Measurements from ENCODE around the gene DCLK2. TPM values are rescaled to one million over a fixed set of nuclear protein-coding genes. Genes with fewer than 3 reads are reported as not detected.

The DCLK2 gene
- polyA plus RNA-seq, 4 donors: 0.67 to 1.9 (median 1.1) TPM

GRCh38 chr4:150140774-150141400 lies 62.6 kb downstream of the DCLK2 start:
- Histone ChIP-seq H3K9me3 (ENCODE audit: control insufficient read depth in 2 of 2, insufficient read depth in 1 of 2, low read depth in 1 of 2, low read length in 1 of 2) (no peaks in the 10 kb centered on the region), H3K36me3 (ENCODE audit: control insufficient read depth in 3 of 3, insufficient read depth in 2 of 3, low read depth in 1 of 3, low read length in 3 of 3) (no peaks in the 10 kb centered on the region), H3K27ac (ENCODE audit: low read depth in 1 of 3, low read length in 2 of 3) (no peak overlapping the region), H3K27me3 (ENCODE audit: control insufficient read depth in 3 of 3, insufficient read depth in 3 of 3, low read length in 3 of 3) (no peaks in the 10 kb centered on the region), H3K4me3 (ENCODE audit: low read depth in 1 of 3, low read length in 3 of 3) (no peak overlapping the region), H3K4me1 (ENCODE audit: control insufficient read depth in 3 of 3, insufficient read depth in 2 of 3, low read depth in 1 of 3, low read length in 2 of 3) (no peaks in the 10 kb centered on the region)
- 65 to 85% (median 75%) methylated on average over 5 of the region's 5 CpGs for WGBS, 3 donors
- FAIRE-seq (no peak), DNase-seq (no peak)

GRCh38 chr4:150141756-150142155 lies 63.5 kb downstream of the DCLK2 start:
- H3K4me1 ChIP-seq (ENCODE audit: control insufficient read depth in 3 of 3, insufficient read depth in 2 of 3, low read depth in 1 of 3, low read length in 2 of 3): no peaks in the 10 kb centered on the region
- no peak overlapping the region for H3K4me3 ChIP-seq (ENCODE audit: low read depth in 1 of 3, low read length in 3 of 3)
- FAIRE-seq (no peak), DNase-seq (no peak)
- no peaks in the 10 kb centered on the region for H3K27me3 ChIP-seq (ENCODE audit: control insufficient read depth in 3 of 3, insufficient read depth in 3 of 3, low read length in 3 of 3)
- H3K9me3 ChIP-seq (ENCODE audit: control insufficient read depth in 2 of 2, insufficient read depth in 1 of 2, low read depth in 1 of 2, low read length in 1 of 2): no peaks in the 10 kb centered on the region
- H3K27ac ChIP-seq (ENCODE audit: low read depth in 1 of 3, low read length in 2 of 3): no peak overlapping the region
- no peaks in the 10 kb centered on the region for H3K36me3 ChIP-seq (ENCODE audit: control insufficient read depth in 3 of 3, insufficient read depth in 2 of 3, low read depth in 1 of 3, low read length in 3 of 3)
- WGBS, 3 donors: 54 to 69% (median 69%) methylated on average over 2 of the region's 2 CpGs

- Histone ChIP-seq H3K9me3 (ENCODE audit: control insufficient read depth in 2 of 2, insufficient read depth in 1 of 2, low read depth in 1 of 2, low read length in 1 of 2) (no peaks in the 10 kb centered on the region), H3K4me1 (ENCODE audit: control insufficient read depth in 3 of 3, insufficient read depth in 2 of 3, low read depth in 1 of 3, low read length in 2 of 3) (no peaks in the 10 kb centered on the region), H3K4me3 (ENCODE audit: low read depth in 1 of 3, low read length in 3 of 3) (no peak overlapping the region), H3K27me3 (ENCODE audit: control insufficient read depth in 3 of 3, insufficient read depth in 3 of 3, low read length in 3 of 3) (no peaks in the 10 kb centered on the region), H3K36me3 (ENCODE audit: control insufficient read depth in 3 of 3, insufficient read depth in 2 of 3, low read depth in 1 of 3, low read length in 3 of 3) (no peaks in the 10 kb centered on the region), H3K27ac (ENCODE audit: low read depth in 1 of 3, low read length in 2 of 3) (no peak overlapping the region)
- 93 to 96% (median 93%) methylated on average over 1 of the region's 1 CpG for WGBS, 3 donors
- DNase-seq: no peak
- no peak for FAIRE-seq
Measured at GRCh38 chr4:150142831-150143230, 64.6 kb downstream of the DCLK2 start.

- no peak for DNase-seq
- Histone ChIP-seq H3K27ac (ENCODE audit: low read depth in 1 of 3, low read length in 2 of 3) (no peak overlapping the region), H3K27me3 (ENCODE audit: control insufficient read depth in 3 of 3, insufficient read depth in 3 of 3, low read length in 3 of 3) (no peaks in the 10 kb centered on the region), H3K9me3 (ENCODE audit: control insufficient read depth in 2 of 2, insufficient read depth in 1 of 2, low read depth in 1 of 2, low read length in 1 of 2) (no peaks in the 10 kb centered on the region), H3K36me3 (ENCODE audit: control insufficient read depth in 3 of 3, insufficient read depth in 2 of 3, low read depth in 1 of 3, low read length in 3 of 3) (no peaks in the 10 kb centered on the region), H3K4me1 (ENCODE audit: control insufficient read depth in 3 of 3, insufficient read depth in 2 of 3, low read depth in 1 of 3, low read length in 2 of 3) (no peaks in the 10 kb centered on the region), H3K4me3 (ENCODE audit: low read depth in 1 of 3, low read length in 3 of 3) (no peak overlapping the region)
- WGBS, 3 donors: 63 to 78% (median 74%) methylated on average over 1 of the region's 1 CpG
- no peak for FAIRE-seq
Measured at GRCh38 chr4:150145090-150145945, 67.1 kb downstream of the DCLK2 start.

GRCh38 chr4:150145946-150146340 lies 67.7 kb downstream of the DCLK2 start:
- no peak overlapping the region for H3K4me3 ChIP-seq (ENCODE audit: low read depth in 1 of 3, low read length in 3 of 3)
- 76 to 83% (median 79%) methylated on average over 1 of the region's 1 CpG for WGBS, 3 donors
- H3K27ac ChIP-seq (ENCODE audit: low read depth in 1 of 3, low read length in 2 of 3): no peak overlapping the region
- H3K4me1 ChIP-seq (ENCODE audit: control insufficient read depth in 3 of 3, insufficient read depth in 2 of 3, low read depth in 1 of 3, low read length in 2 of 3): no peaks in the 10 kb centered on the region
- H3K27me3 ChIP-seq (ENCODE audit: control insufficient read depth in 3 of 3, insufficient read depth in 3 of 3, low read length in 3 of 3): no peaks in the 10 kb centered on the region
- no peak for DNase-seq
- FAIRE-seq: no peak
- H3K36me3 ChIP-seq (ENCODE audit: control insufficient read depth in 3 of 3, insufficient read depth in 2 of 3, low read depth in 1 of 3, low read length in 3 of 3): no peaks in the 10 kb centered on the region
- no peaks in the 10 kb centered on the region for H3K9me3 ChIP-seq (ENCODE audit: control insufficient read depth in 2 of 2, insufficient read depth in 1 of 2, low read depth in 1 of 2, low read length in 1 of 2)

- no peaks in the 10 kb centered on the region for H3K9me3 ChIP-seq (ENCODE audit: control insufficient read depth in 2 of 2, insufficient read depth in 1 of 2, low read depth in 1 of 2, low read length in 1 of 2)
- no peak for FAIRE-seq
- 60 to 90% (median 80%) methylated on average over 1 of the region's 1 CpG for WGBS, 3 donors
- no peaks in the 10 kb centered on the region for H3K4me1 ChIP-seq (ENCODE audit: control insufficient read depth in 3 of 3, insufficient read depth in 2 of 3, low read depth in 1 of 3, low read length in 2 of 3)
- H3K27me3 ChIP-seq (ENCODE audit: control insufficient read depth in 3 of 3, insufficient read depth in 3 of 3, low read length in 3 of 3): no peaks in the 10 kb centered on the region
- no peak for DNase-seq
- no peak overlapping the region for H3K4me3 ChIP-seq (ENCODE audit: low read depth in 1 of 3, low read length in 3 of 3)
- H3K27ac ChIP-seq (ENCODE audit: low read depth in 1 of 3, low read length in 2 of 3): no peak overlapping the region
- no peaks in the 10 kb centered on the region for H3K36me3 ChIP-seq (ENCODE audit: control insufficient read depth in 3 of 3, insufficient read depth in 2 of 3, low read depth in 1 of 3, low read length in 3 of 3)
Measured at GRCh38 chr4:150149381-150149780, 71.1 kb downstream of the DCLK2 start.

- no peak overlapping the region for H3K4me3 ChIP-seq (ENCODE audit: low read depth in 1 of 3, low read length in 3 of 3)
- H3K36me3 ChIP-seq (ENCODE audit: control insufficient read depth in 3 of 3, insufficient read depth in 2 of 3, low read depth in 1 of 3, low read length in 3 of 3): no peaks in the 10 kb centered on the region
- no peaks in the 10 kb centered on the region for H3K4me1 ChIP-seq (ENCODE audit: control insufficient read depth in 3 of 3, insufficient read depth in 2 of 3, low read depth in 1 of 3, low read length in 2 of 3)
- DNase-seq (no peak), FAIRE-seq (no peak)
- H3K27me3 ChIP-seq (ENCODE audit: control insufficient read depth in 3 of 3, insufficient read depth in 3 of 3, low read length in 3 of 3): no peaks in the 10 kb centered on the region
- WGBS, 3 donors: 88 to 100% (median 94%) methylated on average over 1 of the region's 1 CpG
- H3K9me3 ChIP-seq (ENCODE audit: control insufficient read depth in 2 of 2, insufficient read depth in 1 of 2, low read depth in 1 of 2, low read length in 1 of 2): no peaks in the 10 kb centered on the region
- H3K27ac ChIP-seq (ENCODE audit: low read depth in 1 of 3, low read length in 2 of 3): no peak overlapping the region
Measured at GRCh38 chr4:150150629-150151062, 72.4 kb downstream of the DCLK2 start.

GRCh38 chr4:150152766-150153165 lies 74.5 kb downstream of the DCLK2 start:
- no peak overlapping the region for H3K4me3 ChIP-seq (ENCODE audit: low read depth in 1 of 3, low read length in 3 of 3)
- WGBS, 3 donors: 72 to 86% (median 80%) methylated on average over 3 of the region's 3 CpGs
- no peak for DNase-seq
- no peaks in the 10 kb centered on the region for H3K27me3 ChIP-seq (ENCODE audit: control insufficient read depth in 3 of 3, insufficient read depth in 3 of 3, low read length in 3 of 3)
- no peak for FAIRE-seq
- no peak overlapping the region for H3K27ac ChIP-seq (ENCODE audit: low read depth in 1 of 3, low read length in 2 of 3)
- no peaks in the 10 kb centered on the region for H3K4me1 ChIP-seq (ENCODE audit: control insufficient read depth in 3 of 3, insufficient read depth in 2 of 3, low read depth in 1 of 3, low read length in 2 of 3)
- H3K36me3 ChIP-seq (ENCODE audit: control insufficient read depth in 3 of 3, insufficient read depth in 2 of 3, low read depth in 1 of 3, low read length in 3 of 3): no peaks in the 10 kb centered on the region
- no peaks in the 10 kb centered on the region for H3K9me3 ChIP-seq (ENCODE audit: control insufficient read depth in 2 of 2, insufficient read depth in 1 of 2, low read depth in 1 of 2, low read length in 1 of 2)
